Measurements from ENCODE around the gene NTRK3. TPM values are rescaled to one million over a fixed set of nuclear protein-coding genes. Genes with fewer than 3 reads are reported as not detected.

NTRK3 gene
- total and polyA plus RNA-seq, 10 donors: 0.33 to 6.6 (median 2.1) TPM

- H3K9me3 ChIP-seq: no peaks in the 10 kb centered on the region
- H3K36me3 ChIP-seq: no peaks in the 10 kb centered on the region
- H3K27me3 ChIP-seq (replicated peaks in 1 of 7): peaks cover 0 to 16% (median 0%) of the 10 kb centered on the region in 7 donors
- WGBS, 5 donors: 64 to 75% (median 70%) methylated on average over 8 of the region's 8 CpGs
- TF ChIP-seq POLR2A (IDR thresholded peaks at IDR 0.05): no peak
- no peak for TF ChIP-seq POLR2AphosphoS5 (IDR thresholded peaks at IDR 0.05)
- no peak for TF ChIP-seq CTCF (IDR thresholded peaks at IDR 0.05 in 8 of 11, conservative IDR thresholded peaks at IDR 0.05 in 3 of 11)
- intact Hi-C loops (cut with DNase I; ENCODE audit: low total_unique reads): no loop called here
- no peak overlapping the region for H3K27ac ChIP-seq
- H3K4me3 ChIP-seq: no peak overlapping the region
- DNase-seq: peak; percentile 47
- no peaks in the 10 kb centered on the region for H3K4me1 ChIP-seq
These were observed 17.7 kb downstream of the NTRK3 start for GRCh38 chr15:88238618-88239430.

GRCh38 chr15:88234711-88235110 is 21.8 kb downstream of the NTRK3 start:
- 82 to 91% (median 84%) methylated on average over 8 of the region's 8 CpGs for WGBS, 5 donors
- Histone ChIP-seq H3K27me3 (replicated peaks in 1 of 7) (peaks cover 0 to 17% (median 0%) of the 10 kb centered on the region in 7 donors), H3K4me1 (no peaks in the 10 kb centered on the region), H3K9me3 (no peaks in the 10 kb centered on the region), H3K4me3 (no peak overlapping the region), H3K27ac (no peak overlapping the region), H3K36me3 (no peaks in the 10 kb centered on the region)
- intact Hi-C loops (cut with DNase I; ENCODE audit: low total_unique reads): no loop called here
- no peak for TF ChIP-seq POLR2A (IDR thresholded peaks at IDR 0.05)
- no peak for TF ChIP-seq POLR2AphosphoS5 (IDR thresholded peaks at IDR 0.05)
- no peak for DNase-seq

GRCh38 chr15:88233921-88234320 is 22.6 kb downstream of the NTRK3 start:
- Histone ChIP-seq H3K9me3 (no peaks in the 10 kb centered on the region), H3K27me3 (replicated peaks in 1 of 7) (peaks cover 0 to 18% (median 0%) of the 10 kb centered on the region in 7 donors), H3K27ac (no peak overlapping the region), H3K36me3 (no peaks in the 10 kb centered on the region), H3K4me1 (no peaks in the 10 kb centered on the region), H3K4me3 (no peak overlapping the region)
- 78 to 88% (median 82%) methylated on average over 9 of the region's 9 CpGs for WGBS, 5 donors
- intact Hi-C loops (cut with DNase I; ENCODE audit: low total_unique reads): no loop called here
- TF ChIP-seq CTCF (IDR thresholded peaks at IDR 0.05 in 8 of 11, conservative IDR thresholded peaks at IDR 0.05 in 3 of 11) (no peak), POLR2A (IDR thresholded peaks at IDR 0.05) (no peak)
- DNase-seq: no peak

GRCh38 chr15:88232771-88233201 is 23.8 kb downstream of the NTRK3 start:
- H3K36me3 ChIP-seq: no peaks in the 10 kb centered on the region
- TF ChIP-seq POLR2A (IDR thresholded peaks at IDR 0.05) (no peak), POLR2AphosphoS5 (IDR thresholded peaks at IDR 0.05) (no peak), CTCF (IDR thresholded peaks at IDR 0.05 in 8 of 11, conservative IDR thresholded peaks at IDR 0.05 in 3 of 11) (no peak)
- H3K9me3 ChIP-seq: no peaks in the 10 kb centered on the region
- H3K4me1 ChIP-seq: no peaks in the 10 kb centered on the region
- H3K27me3 ChIP-seq (replicated peaks in 1 of 7): peaks cover 0 to 23% (median 0%) of the 10 kb centered on the region in 7 donors
- no peak for DNase-seq
- no peak overlapping the region for H3K4me3 ChIP-seq
- WGBS, 5 donors: 70 to 77% (median 72%) methylated on average over 4 of the region's 4 CpGs
- H3K27ac ChIP-seq: no peak overlapping the region
- intact Hi-C loops (cut with DNase I; ENCODE audit: low total_unique reads): no loop called here
